Pulmonary artery endothelial cell (primary cell): Measurements from ENCODE around the gene ARHGAP35. TPM values are rescaled to one million over a fixed set of nuclear protein-coding genes. Genes with fewer than 3 reads are reported as not detected.
"Not testable (repeated sequence)": the region's sequence is repeated elsewhere in the genome, so short reads cannot be mapped to it uniquely, and the experiment has no call there.

ENCODE experiments used
- DNase-seq: peaks from one replicate; pipeline ENCODE4 v3.0.0-alpha.2; 2011; ENCODE audit warnings: low read depth, low spot score
- total RNA-seq: library from RNA; depleted of rRNA; stranded (reverse); fragments of >200 nt; gene quantifications from 2 replicates; pipeline ENCODE4 v1.2.3, GENCODE V29; 2014

ARHGAP35 gene
- total RNA-seq = 21.4 and 30.5 TPM in 2 replicates

GRCh38 chr19:46860846-46861690, at the start of gene ARHGAP35:
Gene ARHGAP35, plus strand, starts transcription at chr19:46860997. Its CDS starts 57,679 bp downstream, at chr19:46918676.
- DNase-seq = no peak

- DNase-seq = no peak
Observed at GRCh38 chr19:46812977-46813838, 47.6 kb upstream of the ARHGAP35 start.

GRCh38 chr19:46813839-46814358, 46.9 kb upstream of the ARHGAP35 start:
- peak; percentile 53 for DNase-seq

- no peak for DNase-seq
Observed at GRCh38 chr19:46815833-46816627, 44.8 kb upstream of the ARHGAP35 start.

GRCh38 chr19:46818812-46819211, 42.0 kb upstream of the ARHGAP35 start:
- DNase-seq = no peak

- DNase-seq = no peak
Observed at GRCh38 chr19:46821512-46822409, 39.0 kb upstream of the ARHGAP35 start.

- not testable (repeated sequence) for DNase-seq
Observed at GRCh38 chr19:46822410-46822787, 38.4 kb upstream of the ARHGAP35 start.

GRCh38 chr19:46823049-46823448, 37.7 kb upstream of the ARHGAP35 start:
- no peak for DNase-seq

GRCh38 chr19:46824890-46825730, 35.7 kb upstream of the ARHGAP35 start:
- no peak for DNase-seq

GRCh38 chr19:46825731-46826055, 35.1 kb upstream of the ARHGAP35 start:
- DNase-seq = no peak

- DNase-seq = no peak
Observed at GRCh38 chr19:46828484-46828883, 32.3 kb upstream of the ARHGAP35 start.

- DNase-seq = no peak
Observed at GRCh38 chr19:46830864-46831263, 29.9 kb upstream of the ARHGAP35 start.

- DNase-seq = no peak
Observed at GRCh38 chr19:46834121-46834520, 26.7 kb upstream of the ARHGAP35 start.

- no peak for DNase-seq
Observed at GRCh38 chr19:46834984-46835383, 25.8 kb upstream of the ARHGAP35 start.

- DNase-seq = no peak
Observed at GRCh38 chr19:46838160-46838559, 22.6 kb upstream of the ARHGAP35 start.

- DNase-seq = no peak
Observed at GRCh38 chr19:46839752-46840497, 20.9 kb upstream of the ARHGAP35 start.

- no peak for DNase-seq
Observed at GRCh38 chr19:46840498-46840942, 20.3 kb upstream of the ARHGAP35 start.

GRCh38 chr19:46841458-46842083, 19.2 kb upstream of the ARHGAP35 start:
- no peak for DNase-seq
